Measurements from ENCODE around the gene NKRF. TPM values are rescaled to one million over a fixed set of nuclear protein-coding genes. Genes with fewer than 3 reads are reported as not detected.

Gene NKRF
- total and polyA plus RNA-seq, 2 of the 8 experiments (the other 6 are each of a cell fraction or from before 2014, with no cell fraction given): 3.8 to 11.4 TPM

- no peak overlapping the region for H3K23ac ChIP-seq (ENCODE audit: insufficient read length)
- H3K4ac ChIP-seq (replicated peaks; ENCODE audit: insufficient read length, low read depth, low read length): no peak overlapping the region
- H3K9me3 ChIP-seq (ENCODE audit: insufficient read depth in 2 of 2, low read depth in 1 of 2, low read length in 1 of 2): no peaks in the 10 kb centered on the region
- no peak overlapping the region for H2AFZ ChIP-seq (ENCODE audit: low read length)
- FAIRE-seq (no peak), DNase-seq (ENCODE audit: low read depth in 1 of 2, low spot score in 2 of 2) (no peak)
- 4% methylated on average over 11 of the region's 30 CpGs; no CpG with 5 or more reads in 1 of the 2 experiments for WGBS, 2 experiments (ENCODE audit: extremely low coverage in 1 of 2, insufficient coverage in 1 of 2, insufficient read length in 1 of 2, insufficient replicate concordance in 2 of 2, low coverage in 1 of 2, low lambda C conversion rate in 2 of 2, missing lambda C conversion rate in 1 of 2)
- no peak overlapping the region for H2BK20ac ChIP-seq (ENCODE audit: low read length)
- peak overlapping the region in 2 of 4 experiments; percentile 48 to 49; a peak in 2 of 7 replicates for H3K9ac ChIP-seq (replicated peaks in 1 of 4; ENCODE audit: extremely low read depth in 1 of 4, low read depth in 3 of 4, low read length in 3 of 4)
- H4K20me1 ChIP-seq (replicated peaks in 1 of 2; ENCODE audit: control insufficient read depth in 1 of 2, insufficient read depth in 2 of 2, low read length in 2 of 2): no peaks in the 10 kb centered on the region
- H2AK5ac ChIP-seq (ENCODE audit: low read depth, low read length): no peak overlapping the region
- no peak overlapping the region for H2BK5ac ChIP-seq (ENCODE audit: low read depth, low read length)
- H3K79me1 ChIP-seq (ENCODE audit: low read depth, low read length): no peaks in the 10 kb centered on the region
- H3K4me3 ChIP-seq (ENCODE audit: extremely low read depth in 1 of 4, insufficient read depth in 2 of 4, low read depth in 3 of 4, low read length in 4 of 4): peak overlapping the region; percentile 55 to 87 (median 64)
- no peak overlapping the region for H2BK15ac ChIP-seq (ENCODE audit: low read length)
- H2BK120ac ChIP-seq (replicated peaks; ENCODE audit: low read depth, low read length): no peak overlapping the region
- peaks cover 2% of the 10 kb centered on the region; the same call in 1 of the 2 replicates for H3K23me2 ChIP-seq (ENCODE audit: low read depth, low read length)
- ChIA-PET CTCF (ENCODE audit: partially characterized antibody) (interaction anchor here (0.8 to 1.3 kb wide), 3 partner anchors 10 to 105 kb away, joined by 3 read pairs; no protein-coding TSS in a partner anchor), POLR2A (ENCODE audit: partially characterized antibody) (interaction anchor here (0.6 to 3.0 kb wide), 19 partner anchors 9 to 279 kb away, joined by 3 to 17 read pairs (median 4); partner anchors contain the start of genes RPL39, SOWAHD, STEEP1 and UPF3B)
- H4K5ac ChIP-seq (ENCODE audit: insufficient read length, low read depth, low read length): no peak overlapping the region
- no peak overlapping the region for H3K14ac ChIP-seq (ENCODE audit: insufficient read length)
- H3K27me3 ChIP-seq (replicated peaks in 1 of 4; ENCODE audit: control insufficient read depth in 3 of 4, extremely low read depth in 1 of 4, insufficient read depth in 3 of 4, low read length in 3 of 4): no peaks in the 10 kb centered on the region
- peak overlapping the region; percentile 59 to 72 for H3K4me2 ChIP-seq (ENCODE audit: insufficient read depth in 1 of 2, low read depth in 2 of 2, low read length in 2 of 2)
- no peak overlapping the region for H3K18ac ChIP-seq (ENCODE audit: extremely low read depth, low read length)
- peak overlapping the region; percentile 68; the same call in 1 of the 2 replicates for H4K8ac ChIP-seq (ENCODE audit: extremely low read depth, insufficient read depth, low read length)
- H3K79me2 ChIP-seq (ENCODE audit: control insufficient read depth in 1 of 2, insufficient read depth in 2 of 2, low read length in 2 of 2): peaks cover 0 to 8% of the 10 kb centered on the region in 2 experiments; a peak in 2 of 4 replicates
- H3K4me1 ChIP-seq (replicated peaks in 1 of 4; ENCODE audit: control insufficient read depth in 3 of 4, insufficient read depth in 4 of 4, low read length in 3 of 4): peaks cover 0 to 4% (median 0%) of the 10 kb centered on the region in 4 experiments; a peak in 1 of 7 replicates
- H4K91ac ChIP-seq (replicated peaks; ENCODE audit: insufficient read length, low read length): no peak overlapping the region
- peaks cover 0 to 6% (median 0%) of the 10 kb centered on the region in 4 experiments; a peak in 2 of 8 replicates for H3K36me3 ChIP-seq (ENCODE audit: control insufficient read depth in 2 of 4, insufficient read depth in 4 of 4, low read length in 3 of 4)
- no peak overlapping the region for H3K27ac ChIP-seq (ENCODE audit: low read depth, low read length)
- H3K56ac ChIP-seq (replicated peaks; ENCODE audit: insufficient read length, low read depth, low read length): no peak overlapping the region
- no peak overlapping the region for H2BK12ac ChIP-seq (ENCODE audit: low read depth, low read length)
These were observed 32.3 kb downstream of the NKRF start for GRCh38 chrX:119573840-119574393.

Measured in H1 (cell line).